ENCODE results near the gene LGALS4.
"Not testable (repeated sequence)": the region's sequence is repeated elsewhere in the genome, so short reads cannot be mapped to it uniquely, and the experiment has no call there.

LGALS4 gene, protein sequence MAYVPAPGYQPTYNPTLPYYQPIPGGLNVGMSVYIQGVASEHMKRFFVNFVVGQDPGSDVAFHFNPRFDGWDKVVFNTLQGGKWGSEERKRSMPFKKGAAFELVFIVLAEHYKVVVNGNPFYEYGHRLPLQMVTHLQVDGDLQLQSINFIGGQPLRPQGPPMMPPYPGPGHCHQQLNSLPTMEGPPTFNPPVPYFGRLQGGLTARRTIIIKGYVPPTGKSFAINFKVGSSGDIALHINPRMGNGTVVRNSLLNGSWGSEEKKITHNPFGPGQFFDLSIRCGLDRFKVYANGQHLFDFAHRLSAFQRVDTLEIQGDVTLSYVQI

DNA sequence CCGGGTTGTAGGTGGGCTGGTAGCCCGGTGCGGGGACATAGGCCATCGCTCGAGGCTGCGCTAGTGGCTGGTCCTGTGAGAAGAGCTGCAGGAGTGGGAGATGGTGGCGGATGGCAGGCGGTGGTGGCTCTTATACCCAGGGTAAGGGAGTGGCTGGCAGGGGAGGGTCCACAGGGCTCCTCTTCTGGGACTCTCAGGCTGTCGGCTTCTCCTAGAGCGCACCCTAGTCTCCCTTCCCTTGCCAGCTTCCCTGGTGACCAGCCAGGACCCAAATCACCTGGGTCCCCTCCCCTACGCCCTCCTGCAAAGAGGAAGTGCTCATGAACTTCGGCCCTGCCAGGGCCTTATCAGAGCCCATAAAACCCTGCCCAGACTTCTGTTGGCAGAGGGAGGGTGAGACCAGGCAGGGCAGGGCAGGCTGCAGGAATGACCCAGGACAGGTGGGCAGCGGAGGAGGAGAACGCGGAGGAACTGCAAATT is at the start of gene LGALS4:
Gene LGALS4, minus strand, starts transcription at position 105 of the 480 bp plus-strand sequence. Its CDS starts 59 bp downstream, at position 46.
- DNase-seq (ENCODE audit: low read depth, low spot score): no peak

GRCh38 chr19:38861368-38861767 is 48.6 kb upstream of the LGALS4 start:
- no peak for DNase-seq (ENCODE audit: low read depth, low spot score)

DNA sequence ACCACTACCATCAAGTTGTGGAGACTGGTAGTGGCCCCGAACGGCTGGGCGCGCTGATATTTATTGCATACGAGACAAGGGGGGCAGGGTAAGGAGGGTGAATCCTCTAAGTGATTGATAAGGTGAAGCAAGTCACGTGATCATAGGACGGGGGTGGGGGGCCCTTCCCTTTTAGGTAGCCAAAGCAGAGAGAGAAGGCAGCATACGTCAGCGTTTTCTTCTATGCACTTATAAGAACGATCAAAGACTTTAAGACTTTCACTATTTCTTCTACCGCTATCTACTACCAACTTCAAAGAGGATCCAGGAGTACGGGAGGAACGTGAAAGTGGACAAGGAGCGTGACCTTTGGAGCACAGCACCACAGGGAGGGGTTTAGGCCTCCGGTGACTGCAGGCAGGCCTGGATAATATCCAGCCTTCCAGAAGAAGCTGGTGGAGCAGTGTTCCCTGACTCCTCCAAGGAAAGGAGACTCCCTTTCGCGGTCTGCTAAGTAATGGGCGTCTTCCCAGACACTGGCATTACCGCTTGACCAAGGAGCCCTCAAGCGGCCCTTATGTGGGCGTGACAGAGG is 47.0 kb upstream of the LGALS4 start:
- DNase-seq (ENCODE audit: low read depth, low spot score): peak; percentile 70

DNA sequence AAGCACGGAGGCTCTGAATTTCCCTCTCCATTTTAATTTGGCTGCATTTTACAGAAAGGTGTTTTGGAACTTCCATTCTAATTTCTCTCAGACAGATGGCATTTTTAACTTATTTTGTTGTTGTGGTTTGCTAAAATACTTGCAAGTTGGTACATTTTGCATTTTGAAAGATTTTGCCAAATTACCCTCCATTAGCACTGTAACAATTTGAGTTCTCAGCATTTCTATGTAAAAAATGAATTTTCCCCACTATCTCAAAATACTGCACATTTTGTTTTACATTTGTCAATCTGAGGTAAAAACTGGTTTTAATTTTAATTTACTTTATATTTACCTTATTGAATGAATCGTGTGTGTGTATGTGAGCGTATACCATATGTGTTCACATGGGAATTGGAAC is 44.1 kb upstream of the LGALS4 start:
- no peak for DNase-seq (ENCODE audit: low read depth, low spot score)

DNA sequence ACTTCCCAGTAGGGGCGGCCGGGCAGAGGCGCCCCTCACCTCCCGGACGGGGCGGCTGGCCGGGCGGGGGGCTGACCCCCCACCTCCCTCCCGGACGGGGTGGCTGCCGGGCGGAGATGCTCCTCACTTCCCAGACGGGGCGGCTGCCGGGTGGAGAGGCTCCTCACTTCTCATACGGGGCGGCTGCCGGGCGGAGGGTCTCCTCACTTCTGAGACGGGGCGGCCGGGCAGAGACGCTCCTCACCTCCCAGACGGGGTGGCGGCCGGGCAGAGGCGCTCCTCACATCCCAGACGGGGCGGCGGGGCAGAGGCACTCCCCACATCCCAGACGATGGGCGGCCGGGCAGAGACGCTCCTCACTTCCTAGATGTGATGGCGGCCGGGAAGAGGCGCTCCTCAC is 43.0 kb upstream of the LGALS4 start:
- DNase-seq (ENCODE audit: low read depth, low spot score): not testable (repeated sequence)

GRCh38 chr19:38854961-38855360 is 42.2 kb upstream of the LGALS4 start:
- DNase-seq (ENCODE audit: low read depth, low spot score): not testable (repeated sequence)

DNA sequence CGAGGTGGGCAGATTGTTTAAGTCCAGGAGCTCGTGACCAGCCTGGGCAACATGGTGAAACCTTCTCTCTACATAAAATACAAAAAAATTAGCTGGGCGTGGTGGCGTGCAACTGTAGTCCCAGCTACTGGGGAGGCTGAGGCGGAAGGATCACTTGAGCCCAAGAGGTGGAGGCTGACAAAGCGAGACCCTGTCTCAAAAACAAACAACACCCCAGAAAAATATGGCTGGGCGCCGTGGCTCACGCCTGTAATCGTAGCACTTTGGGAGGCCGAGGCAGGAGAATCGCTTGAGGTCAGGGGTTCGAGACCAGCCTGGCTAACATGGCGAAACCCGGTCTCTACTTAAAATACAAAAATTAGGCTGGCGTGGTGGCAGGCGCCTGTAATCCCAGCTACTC is 40.5 kb upstream of the LGALS4 start:
- DNase-seq (ENCODE audit: low read depth, low spot score): no peak

DNA sequence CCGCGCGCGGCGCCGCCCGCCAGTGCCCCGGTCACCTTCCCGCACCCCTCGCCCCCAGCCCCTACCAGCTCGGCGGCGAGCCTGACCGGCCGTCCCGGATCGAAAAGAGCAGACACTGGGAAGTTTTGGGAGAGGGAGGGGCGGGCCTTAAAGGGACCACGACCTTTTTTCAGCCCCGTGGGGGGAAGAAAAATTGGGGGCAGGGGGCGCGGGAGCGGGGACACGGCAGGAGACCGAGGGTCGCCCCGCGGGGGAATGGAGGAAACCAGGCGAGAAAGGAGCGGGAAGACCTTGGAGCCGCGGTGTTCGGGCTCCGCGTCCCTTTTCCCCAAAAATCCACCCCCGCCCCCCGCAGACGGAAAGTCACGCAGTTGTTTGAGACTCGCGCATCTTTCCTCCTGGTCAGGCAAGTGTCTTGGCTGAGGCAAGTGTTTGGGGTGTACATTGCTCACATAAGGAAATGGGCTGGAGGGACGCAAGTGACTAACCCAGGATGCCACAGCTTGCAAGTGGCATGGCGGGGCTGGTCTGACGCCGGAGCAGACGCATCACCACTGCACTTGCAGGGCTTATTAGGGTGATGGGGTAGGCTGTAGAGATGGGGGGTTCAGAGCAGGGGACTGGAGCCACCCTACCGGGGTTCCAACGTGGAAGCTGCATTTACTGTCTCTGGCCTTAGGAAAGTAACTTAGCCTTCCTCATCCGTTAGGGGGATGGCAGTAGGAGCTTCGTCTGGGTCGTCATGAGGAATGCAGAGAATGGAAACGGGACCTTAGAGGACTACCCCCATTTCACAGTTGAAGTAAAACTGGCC is 39.7 kb upstream of the LGALS4 start:
- peak; percentile 60 for DNase-seq (ENCODE audit: low read depth, low spot score)

DNA sequence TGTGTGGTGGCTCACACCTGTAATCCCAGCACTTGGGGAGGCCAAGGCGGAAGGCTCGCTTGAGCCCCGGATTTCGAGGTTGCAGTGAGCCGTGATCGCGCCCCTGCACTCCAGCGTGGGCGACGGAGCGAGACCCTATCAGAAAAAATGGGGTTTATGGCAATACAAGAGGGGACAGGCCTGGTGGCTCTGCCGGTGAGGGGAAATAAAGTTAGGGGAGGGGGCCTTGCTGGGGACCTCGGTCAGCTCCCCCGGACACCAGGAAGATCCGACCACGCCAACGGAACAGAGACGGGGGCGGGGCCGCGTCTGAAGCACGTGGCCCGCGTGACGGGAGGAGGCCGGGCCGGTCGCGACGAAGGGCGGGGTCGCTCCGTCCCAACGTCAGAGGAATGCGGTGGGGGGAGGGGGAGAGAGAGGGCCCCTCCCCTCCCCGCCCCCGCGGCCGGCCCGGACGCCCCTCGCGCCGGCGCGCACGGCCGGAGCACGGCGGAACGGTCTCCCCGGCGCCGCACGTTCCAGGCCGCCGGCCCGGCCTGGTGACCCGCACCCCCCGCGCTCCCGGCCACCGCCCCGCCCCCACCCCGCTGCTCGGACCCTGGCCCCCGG is 39.0 kb upstream of the LGALS4 start:
- DNase-seq (ENCODE audit: low read depth, low spot score): peak; percentile 91

DNA sequence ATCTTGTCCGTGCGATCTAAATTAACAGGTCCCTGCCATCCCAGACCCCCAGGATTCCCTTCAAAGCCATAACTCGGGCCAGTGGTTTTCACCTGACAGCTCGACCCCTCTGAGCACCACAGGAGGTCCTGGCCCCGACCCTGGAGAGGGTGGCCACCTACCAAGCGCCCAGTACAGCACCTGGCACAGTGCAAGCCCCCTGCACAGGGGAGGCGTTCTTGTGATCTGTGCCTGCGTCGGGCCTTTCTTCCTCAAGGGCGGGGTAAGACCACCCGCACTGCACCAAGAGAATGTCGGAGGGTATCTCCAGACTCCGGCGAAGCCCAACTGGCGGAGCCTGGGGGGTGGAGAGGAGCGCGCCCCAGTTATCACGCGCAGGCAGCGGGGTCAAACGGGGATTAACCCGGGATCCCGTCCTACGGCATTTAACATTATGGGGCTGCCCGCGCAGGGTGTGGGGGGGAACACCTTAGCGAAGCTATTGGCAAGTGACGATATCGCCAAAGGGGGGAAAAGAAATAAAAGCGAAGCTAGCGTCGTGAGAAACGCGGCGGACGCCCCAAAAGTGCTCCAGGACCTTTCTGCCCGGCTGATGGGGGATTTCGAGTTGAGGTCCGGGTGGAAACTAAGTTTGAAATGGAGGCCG is 38.4 kb upstream of the LGALS4 start:
- peak; percentile 78 for DNase-seq (ENCODE audit: low read depth, low spot score)

- DNase-seq (ENCODE audit: low read depth, low spot score): no peak
Observed at GRCh38 chr19:38850436-38850975, 37.8 kb upstream of the LGALS4 start.

- peak; percentile 100 for DNase-seq (ENCODE audit: low read depth, low spot score)
Observed at GRCh38 chr19:38849860-38850435, 37.2 kb upstream of the LGALS4 start, which contains the start of gene HNRNPL. Gene HNRNPL (minus strand): TSS chr19:38849986. CDS start chr19:38849966, 20 bp downstream.

DNA sequence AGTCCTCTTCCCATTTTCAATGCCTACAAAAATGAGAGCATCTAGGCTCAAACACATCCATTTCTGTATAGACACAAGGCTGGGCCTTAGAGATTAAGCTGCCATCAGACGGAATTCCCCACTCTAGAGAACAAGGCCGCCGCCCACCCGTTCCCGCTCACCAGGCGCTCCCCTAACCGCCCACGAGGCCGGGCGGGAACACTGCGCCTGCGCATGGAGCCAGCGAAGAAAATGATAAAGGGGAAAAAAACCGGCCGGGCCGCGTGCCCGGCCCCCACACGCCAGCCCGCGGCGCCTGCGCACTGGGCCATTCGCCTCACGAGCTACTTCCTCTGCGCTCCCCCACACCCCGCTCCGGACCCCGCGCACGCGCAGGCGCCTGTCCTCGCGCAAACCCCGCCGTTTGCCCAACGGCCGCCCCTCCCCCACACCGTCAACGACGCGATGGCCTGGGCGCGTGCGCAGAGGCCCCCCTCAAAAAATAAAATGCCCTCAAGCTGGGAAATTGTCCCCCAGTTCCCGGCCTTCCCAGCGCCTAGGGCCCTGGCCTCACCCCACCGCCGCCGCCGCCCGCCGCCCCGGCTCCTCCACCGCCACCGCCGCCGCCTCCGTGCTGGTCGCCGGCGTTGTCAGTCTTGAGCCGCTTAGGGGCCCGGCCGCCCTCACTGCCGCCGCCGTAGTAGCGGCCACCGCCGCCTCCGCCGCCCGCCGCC is 36.6 kb upstream of the LGALS4 start:
- peak; percentile 97 for DNase-seq (ENCODE audit: low read depth, low spot score)

GRCh38 chr19:38848299-38849146 is 35.8 kb upstream of the LGALS4 start:
- DNase-seq (ENCODE audit: low read depth, low spot score): no peak

- DNase-seq (ENCODE audit: low read depth, low spot score): no peak
Observed at GRCh38 chr19:38846097-38846496, 33.4 kb upstream of the LGALS4 start.

- no peak for DNase-seq (ENCODE audit: low read depth, low spot score)
Observed at GRCh38 chr19:38845374-38846024, 32.8 kb upstream of the LGALS4 start.

DNA sequence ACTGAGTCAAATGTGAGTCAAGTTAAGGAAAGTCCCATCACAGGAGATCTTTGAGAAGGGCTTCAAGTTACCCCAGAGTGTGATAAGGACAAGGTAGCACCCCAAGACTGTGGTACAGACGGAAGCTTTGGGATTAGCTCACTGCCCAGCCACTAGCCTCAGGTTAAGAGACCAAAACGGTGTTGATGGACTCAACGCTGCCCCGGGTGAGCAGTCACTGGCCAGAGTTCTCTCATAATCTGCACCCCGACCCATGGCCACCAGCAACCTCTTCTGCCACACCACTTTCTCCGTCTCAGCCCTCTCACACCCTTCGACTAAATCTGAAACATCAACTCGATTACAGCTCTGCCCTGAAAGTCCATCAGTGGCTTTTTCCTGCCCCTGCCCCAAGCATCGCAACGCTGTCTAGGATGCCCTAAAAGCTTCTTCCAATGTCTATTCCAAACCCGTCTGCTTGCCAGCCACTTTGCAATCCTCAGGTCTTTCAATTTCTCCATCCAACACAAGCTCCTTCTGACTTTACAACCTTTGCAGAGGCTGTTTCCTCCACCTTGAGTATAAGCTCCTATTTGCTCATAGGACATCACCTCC is 31.4 kb upstream of the LGALS4 start:
- DNase-seq (ENCODE audit: low read depth, low spot score): no peak

DNA sequence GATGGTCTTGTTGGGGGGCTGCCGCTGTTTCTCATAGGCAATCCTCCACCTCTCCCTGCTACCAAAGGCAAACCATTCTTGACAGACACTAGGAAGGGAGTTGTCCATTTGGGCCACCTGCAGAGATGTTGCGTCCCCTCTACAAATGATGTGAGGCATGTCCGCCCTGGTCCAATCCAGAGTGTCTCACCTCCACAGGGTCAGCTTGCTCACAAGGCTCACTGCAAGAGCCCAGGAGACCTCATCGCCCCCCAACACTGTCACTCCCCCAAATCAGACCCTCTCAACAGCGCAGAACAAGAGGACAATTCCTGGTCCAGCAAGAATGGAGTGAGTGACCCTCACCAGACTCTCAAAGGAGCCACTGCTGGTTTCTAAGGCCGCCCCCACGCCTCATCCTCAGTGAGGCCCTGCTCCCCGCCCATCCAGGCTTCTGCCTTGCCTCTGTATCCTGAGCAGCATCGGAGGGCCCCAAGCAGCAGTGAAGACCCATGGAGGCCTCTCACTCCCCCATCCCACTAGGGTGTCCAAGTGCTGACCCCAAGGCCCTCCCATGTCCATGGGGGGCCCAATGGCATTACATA is 30.5 kb upstream of the LGALS4 start:
- DNase-seq (ENCODE audit: low read depth, low spot score): no peak
